Stimulated activated naive CD8-positive, alpha-beta T cell treated with anti-CD3 and anti-CD28 coated beads, Interleukin-15, Interleukin-2, amounts not matched to agents 100 ng/mL and 50 ng/mL, for 24 hours (primary cell): ENCODE results near the gene FARP1.
"Not testable (repeated sequence)": the region's sequence is repeated elsewhere in the genome, so short reads cannot be mapped to it uniquely, and the experiment has no call there.

Experiments
- H3K27ac Mint-ChIP-seq: one replicate; pipeline ENCODE4 v1.8.0; 2021; ENCODE audit warnings: mild to moderate bottlenecking, mixed read lengths
- H3K27me3 Mint-ChIP-seq: one replicate; pipeline ENCODE4 v1.8.0; 2021; ENCODE audit warnings: mixed read lengths
- H3K36me3 Mint-ChIP-seq: one replicate; pipeline ENCODE4 v1.8.0; 2021; ENCODE audit warnings: low read depth, mixed read lengths
- H3K4me1 Mint-ChIP-seq: one replicate; pipeline ENCODE4 v1.8.0; 2021; ENCODE audit warnings: low read depth, mixed read lengths
- H3K4me3 Mint-ChIP-seq: one replicate; pipeline ENCODE4 v1.8.0; 2021; ENCODE audit warnings: mild to moderate bottlenecking, mixed read lengths
- H3K9me3 Mint-ChIP-seq: one replicate; pipeline ENCODE4 v1.8.0; 2021; ENCODE audit warnings: mixed read lengths

Gene FARP1

GRCh38 chr13:98216711-98217285 is 73.9 kb downstream of the FARP1 start:
- Mint-ChIP-seq H3K36me3 (no peaks in the 10 kb centered on the region), H3K27me3 (peaks cover 3% of the 10 kb centered on the region), H3K27ac (no peak overlapping the region), H3K4me3 (no peak overlapping the region), H3K4me1 (no peaks in the 10 kb centered on the region), H3K9me3 (no peaks in the 10 kb centered on the region)

- Mint-ChIP-seq H3K36me3 (no peaks in the 10 kb centered on the region), H3K27me3 (peaks cover 3% of the 10 kb centered on the region), H3K4me3 (no peak overlapping the region), H3K4me1 (no peaks in the 10 kb centered on the region), H3K9me3 (no peaks in the 10 kb centered on the region), H3K27ac (no peak overlapping the region)
Measured at GRCh38 chr13:98217597-98217996, 74.7 kb downstream of the FARP1 start.

GRCh38 chr13:98219685-98220084 is 76.8 kb downstream of the FARP1 start:
- H3K4me1 Mint-ChIP-seq, result no peaks in the 10 kb centered on the region
- H3K4me3 Mint-ChIP-seq, result no peak overlapping the region
- H3K9me3 Mint-ChIP-seq, result no peaks in the 10 kb centered on the region
- no peak overlapping the region for H3K27ac Mint-ChIP-seq
- H3K27me3 Mint-ChIP-seq, result peaks cover 3% of the 10 kb centered on the region
- no peaks in the 10 kb centered on the region for H3K36me3 Mint-ChIP-seq

DNA sequence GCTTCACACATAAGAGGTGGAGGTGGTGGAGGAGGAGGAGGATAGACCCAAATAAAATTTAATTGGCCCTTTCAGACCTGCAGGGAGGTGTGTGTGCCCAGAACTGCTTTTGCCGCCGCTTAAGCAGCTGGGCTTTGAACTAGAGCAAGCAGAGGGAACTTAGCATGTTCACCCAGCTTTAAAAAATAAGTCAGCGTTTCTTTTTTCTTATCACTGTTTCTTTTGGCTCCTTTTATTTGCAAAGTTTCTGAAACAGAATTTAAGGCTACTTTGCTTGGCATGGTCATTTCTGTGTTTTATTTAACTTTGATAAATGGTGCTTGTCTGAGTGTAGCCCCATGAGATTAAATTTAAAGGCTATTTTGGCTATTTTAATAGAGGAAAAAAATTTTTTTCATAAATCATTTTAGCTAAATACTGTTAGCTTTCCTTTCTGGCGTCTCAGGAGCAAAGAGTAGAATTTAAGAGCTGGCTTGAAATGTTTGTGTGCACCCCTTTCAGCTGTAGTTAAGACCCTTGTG is 77.4 kb downstream of the FARP1 start:
- Mint-ChIP-seq H3K27me3 (peaks cover 3% of the 10 kb centered on the region), H3K27ac (no peak overlapping the region), H3K36me3 (no peaks in the 10 kb centered on the region), H3K4me3 (no peak overlapping the region), H3K9me3 (no peaks in the 10 kb centered on the region), H3K4me1 (no peaks in the 10 kb centered on the region)

- H3K4me3 Mint-ChIP-seq, result no peak overlapping the region
- H3K36me3 Mint-ChIP-seq, result no peaks in the 10 kb centered on the region
- H3K4me1 Mint-ChIP-seq, result no peaks in the 10 kb centered on the region
- no peaks in the 10 kb centered on the region for H3K9me3 Mint-ChIP-seq
- H3K27ac Mint-ChIP-seq, result no peak overlapping the region
- H3K27me3 Mint-ChIP-seq, result peaks cover 3% of the 10 kb centered on the region
Measured at GRCh38 chr13:98221234-98221633, 78.3 kb downstream of the FARP1 start.

DNA sequence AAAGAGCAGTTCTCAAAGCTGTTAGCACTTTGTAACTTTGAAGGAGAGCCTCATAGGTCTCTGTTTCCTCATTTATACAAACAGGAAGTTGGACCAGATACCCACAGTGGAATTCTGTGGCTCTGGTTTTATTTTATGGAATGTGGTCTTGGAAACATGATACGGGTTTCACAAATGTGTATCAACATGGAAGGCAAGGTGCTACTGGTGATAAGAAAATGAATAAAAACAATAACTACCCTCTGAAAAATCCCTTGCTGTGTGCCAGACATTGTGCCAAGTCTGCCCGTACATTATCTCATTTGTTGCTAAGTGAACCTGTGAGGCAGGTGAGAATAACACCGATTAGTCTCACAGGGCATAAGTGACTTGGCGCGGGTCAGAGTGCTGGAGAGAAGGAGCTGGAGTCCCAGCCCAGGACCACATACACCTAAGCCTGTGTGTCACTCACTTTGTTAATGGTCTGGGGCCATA is 79.2 kb downstream of the FARP1 start:
- Mint-ChIP-seq H3K27me3 (no peaks in the 10 kb centered on the region), H3K36me3 (no peaks in the 10 kb centered on the region), H3K27ac (no peak overlapping the region)

DNA sequence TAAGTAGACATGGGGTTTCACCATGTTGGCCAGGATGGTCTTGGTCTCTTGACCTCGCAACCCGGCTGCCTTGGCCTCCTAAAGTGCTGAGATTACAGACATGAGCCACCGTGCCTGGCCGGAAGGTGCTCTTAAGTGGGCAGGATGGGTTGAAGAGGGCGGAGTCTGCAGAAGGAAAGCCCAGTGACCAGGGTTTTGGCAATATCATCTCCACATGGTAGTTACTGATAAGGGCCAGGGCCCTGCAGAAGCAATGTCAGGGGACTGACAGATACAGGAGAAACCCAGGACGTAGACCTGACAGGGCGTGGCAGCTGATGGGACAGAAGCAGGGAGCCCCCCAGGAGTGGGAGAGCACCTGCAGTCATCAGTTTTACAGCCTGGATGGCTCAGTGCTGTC is 79.9 kb downstream of the FARP1 start:
- no peak overlapping the region for H3K27ac Mint-ChIP-seq
- no peaks in the 10 kb centered on the region for H3K4me1 Mint-ChIP-seq
- H3K27me3 Mint-ChIP-seq, result no peaks in the 10 kb centered on the region
- H3K9me3 Mint-ChIP-seq, result no peaks in the 10 kb centered on the region
- no peaks in the 10 kb centered on the region for H3K36me3 Mint-ChIP-seq
- H3K4me3 Mint-ChIP-seq, result no peak overlapping the region

More for the DNA sequence above, 79.2 kb downstream of the FARP1 start:
- Mint-ChIP-seq H3K9me3 (no peaks in the 10 kb centered on the region), H3K4me1 (no peaks in the 10 kb centered on the region), H3K4me3 (no peak overlapping the region)

- no peak overlapping the region for H3K27ac Mint-ChIP-seq
- no peaks in the 10 kb centered on the region for H3K4me1 Mint-ChIP-seq
- H3K27me3 Mint-ChIP-seq, result no peaks in the 10 kb centered on the region
- no peaks in the 10 kb centered on the region for H3K36me3 Mint-ChIP-seq
- H3K4me3 Mint-ChIP-seq, result no peak overlapping the region
- no peaks in the 10 kb centered on the region for H3K9me3 Mint-ChIP-seq
Measured at GRCh38 chr13:98223741-98224140, 80.8 kb downstream of the FARP1 start.

DNA sequence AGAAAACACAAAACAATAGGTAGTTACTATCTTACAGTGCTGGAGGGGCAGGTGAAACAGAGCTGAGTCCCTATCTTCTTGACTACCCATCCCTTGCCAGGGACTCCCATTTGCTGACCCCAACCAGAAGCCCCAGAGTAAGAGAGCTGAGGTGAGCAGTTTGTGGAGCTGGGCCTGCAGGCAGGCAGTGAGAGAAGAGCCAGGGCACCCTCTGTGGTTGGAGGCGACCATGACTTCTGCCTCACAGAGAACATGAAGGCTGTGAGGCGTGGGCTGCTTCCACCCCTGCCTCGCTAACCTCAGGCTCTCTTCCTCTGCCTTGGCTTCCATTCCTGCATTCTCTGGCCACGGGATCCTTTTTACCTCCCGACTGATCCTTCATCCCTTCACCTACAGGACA is 81.7 kb downstream of the FARP1 start:
- Mint-ChIP-seq H3K4me3 (no peak overlapping the region), H3K27me3 (no peaks in the 10 kb centered on the region), H3K36me3 (no peaks in the 10 kb centered on the region), H3K27ac (no peak overlapping the region), H3K4me1 (no peaks in the 10 kb centered on the region), H3K9me3 (no peaks in the 10 kb centered on the region)

DNA sequence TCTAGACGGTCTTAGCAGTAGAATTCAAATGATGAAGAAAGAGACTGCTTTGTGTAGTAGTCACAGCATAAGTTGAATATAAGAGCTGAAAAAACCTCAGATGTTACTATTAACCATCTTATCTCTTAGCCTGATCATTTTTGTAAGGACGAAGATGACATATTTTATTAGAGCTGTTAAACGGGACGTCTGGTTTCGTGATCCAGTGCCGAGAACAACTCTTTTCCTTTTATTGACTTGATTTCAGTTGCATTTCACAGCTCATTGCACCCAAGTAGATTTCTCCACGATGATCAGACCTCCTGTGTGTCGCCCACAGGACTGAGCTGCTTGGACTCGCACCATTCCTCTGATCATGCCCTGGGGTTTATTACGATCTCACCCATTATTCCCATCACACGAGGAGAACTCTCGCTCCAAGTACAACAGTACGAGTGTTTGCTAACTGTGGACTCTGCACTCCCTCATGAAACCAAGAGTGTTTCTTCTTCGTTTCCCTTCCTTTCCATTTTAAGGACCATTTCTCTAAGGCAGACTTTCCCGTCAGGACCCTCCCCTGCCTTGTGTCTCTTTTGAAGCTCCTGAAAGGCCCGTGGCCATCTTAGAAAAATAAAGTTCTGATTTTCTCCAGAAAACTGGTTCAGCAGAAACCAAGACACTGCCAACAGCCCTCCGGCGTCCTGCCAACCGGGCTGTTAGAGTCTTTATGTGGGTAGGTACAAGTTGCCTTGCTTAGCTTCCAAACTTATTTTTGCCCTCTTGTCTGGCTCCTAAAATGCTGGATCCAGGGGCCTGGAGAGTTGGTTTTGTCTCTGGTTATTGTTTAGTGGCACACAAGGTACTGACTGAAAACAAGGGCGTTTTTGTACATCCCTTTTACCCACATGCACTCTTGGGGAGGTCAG is 82.4 kb downstream of the FARP1 start:
- no peaks in the 10 kb centered on the region for H3K36me3 Mint-ChIP-seq
- H3K27me3 Mint-ChIP-seq, result no peaks in the 10 kb centered on the region
- H3K4me3 Mint-ChIP-seq, result no peak overlapping the region
- H3K9me3 Mint-ChIP-seq, result no peaks in the 10 kb centered on the region
- H3K27ac Mint-ChIP-seq, result no peak overlapping the region
- H3K4me1 Mint-ChIP-seq, result no peaks in the 10 kb centered on the region

- Mint-ChIP-seq H3K27ac (no peak overlapping the region), H3K27me3 (no peaks in the 10 kb centered on the region), H3K4me1 (no peaks in the 10 kb centered on the region), H3K4me3 (no peak overlapping the region), H3K36me3 (no peaks in the 10 kb centered on the region), H3K9me3 (no peaks in the 10 kb centered on the region)
Measured at GRCh38 chr13:98226496-98226895, 83.6 kb downstream of the FARP1 start.

GRCh38 chr13:98228661-98229341 is 85.9 kb downstream of the FARP1 start:
- Mint-ChIP-seq H3K9me3 (no peaks in the 10 kb centered on the region), H3K27me3 (peaks cover 3% of the 10 kb centered on the region), H3K36me3 (no peaks in the 10 kb centered on the region), H3K4me1 (no peaks in the 10 kb centered on the region), H3K27ac (no peak overlapping the region), H3K4me3 (no peak overlapping the region)

DNA sequence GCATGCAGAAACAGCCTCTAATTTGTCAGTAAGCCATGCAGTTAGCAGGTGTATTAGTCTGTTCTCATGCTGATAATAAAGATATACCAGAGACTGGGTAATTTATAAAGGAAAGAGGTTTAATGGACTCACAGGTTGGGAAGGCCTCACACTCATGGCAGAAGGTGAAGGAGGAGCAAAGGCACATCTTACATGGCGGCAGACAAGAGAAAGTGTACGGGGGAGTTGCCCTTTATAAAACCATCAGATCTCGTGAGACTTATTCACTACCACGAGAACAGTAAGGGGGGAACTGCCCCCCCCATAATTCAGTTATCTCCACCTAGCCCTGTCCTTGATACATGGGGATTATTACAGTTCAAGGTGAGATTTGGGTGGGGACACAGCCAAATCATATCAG is 87.9 kb downstream of the FARP1 start:
- H3K27ac Mint-ChIP-seq, H3K9me3 Mint-ChIP-seq, H3K4me3 Mint-ChIP-seq, H3K36me3 Mint-ChIP-seq, H3K27me3 Mint-ChIP-seq, H3K4me1 Mint-ChIP-seq: not testable (repeated sequence)

GRCh38 chr13:98232456-98232855 is 89.6 kb downstream of the FARP1 start:
- Mint-ChIP-seq H3K4me1 (no peaks in the 10 kb centered on the region), H3K27me3 (peaks cover 3% of the 10 kb centered on the region), H3K4me3 (no peak overlapping the region), H3K9me3 (no peaks in the 10 kb centered on the region), H3K27ac (no peak overlapping the region), H3K36me3 (no peaks in the 10 kb centered on the region)

GRCh38 chr13:98233127-98233526 is 90.2 kb downstream of the FARP1 start:
- Mint-ChIP-seq H3K9me3 (no peaks in the 10 kb centered on the region), H3K27me3 (peaks cover 3% of the 10 kb centered on the region), H3K36me3 (no peaks in the 10 kb centered on the region), H3K4me1 (no peaks in the 10 kb centered on the region), H3K4me3 (no peak overlapping the region), H3K27ac (no peak overlapping the region)
